GM23338 (cell line): Measurements from ENCODE around the gene PROZ.

ENCODE experiments used
- EZH2 ChIP-seq: fragments of 200-600 bp; sonication (generic); IDR thresholded peaks from one replicate; pipeline ENCODE4 v1.8.0; 2017; ENCODE audit warnings: antibody characterized with exemption, mild to moderate bottlenecking, low read depth; ENCODE audit not compliant: unreplicated experiment
- TF ChIP-seq, protein P1 (sequence below), 2 experiments: fragments of 200-600 bp in 1 of 2; sonication (generic) in 1 of 2; conservative IDR thresholded peaks; 2 replicates each; pipeline versions ENCODE4 v1.5.1 to v1.6.1; 2016 to 2017; ENCODE audit warnings: antibody characterized with exemption in 2 of 2, low read depth in 2 of 2, mild to moderate bottlenecking in 2 of 2, moderate library complexity in 1 of 2

DNA sequence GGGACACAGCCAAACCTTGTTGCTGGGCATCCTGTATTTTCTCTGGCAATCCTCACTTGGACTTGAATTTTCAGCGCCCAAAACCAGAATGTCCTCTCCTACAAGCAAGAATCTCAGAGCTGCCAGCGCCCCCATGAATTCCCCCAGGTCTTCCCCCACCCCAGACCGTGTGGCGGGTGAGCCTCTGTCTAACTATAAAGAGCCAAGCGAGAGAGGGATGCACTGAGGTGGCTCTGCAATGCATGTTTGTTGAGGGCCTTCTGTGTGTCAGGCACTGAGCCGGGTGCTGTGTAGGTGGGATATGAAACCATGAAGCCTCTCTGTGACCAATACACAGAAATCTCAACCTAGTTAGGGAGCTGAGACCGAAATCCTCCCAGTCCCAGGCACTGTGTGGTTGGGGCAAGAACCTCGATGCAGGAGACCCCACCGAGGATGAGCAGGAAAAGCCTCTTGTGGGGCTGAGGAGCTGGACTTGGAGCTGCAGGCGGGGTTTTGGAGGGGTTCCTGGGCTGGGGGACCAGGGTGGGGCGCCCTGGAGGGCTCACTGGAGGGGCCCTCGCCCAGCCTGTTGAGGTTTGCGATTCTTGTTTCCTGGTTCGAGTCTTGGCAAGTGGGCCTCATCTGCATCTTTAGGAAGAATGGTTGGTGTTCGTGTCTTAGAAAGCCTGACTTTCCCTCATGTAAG lies 12.4 kb upstream of the PROZ start:
- no peak for TF ChIP-seq EZH2
- TF ChIP-seq, protein P1, sequence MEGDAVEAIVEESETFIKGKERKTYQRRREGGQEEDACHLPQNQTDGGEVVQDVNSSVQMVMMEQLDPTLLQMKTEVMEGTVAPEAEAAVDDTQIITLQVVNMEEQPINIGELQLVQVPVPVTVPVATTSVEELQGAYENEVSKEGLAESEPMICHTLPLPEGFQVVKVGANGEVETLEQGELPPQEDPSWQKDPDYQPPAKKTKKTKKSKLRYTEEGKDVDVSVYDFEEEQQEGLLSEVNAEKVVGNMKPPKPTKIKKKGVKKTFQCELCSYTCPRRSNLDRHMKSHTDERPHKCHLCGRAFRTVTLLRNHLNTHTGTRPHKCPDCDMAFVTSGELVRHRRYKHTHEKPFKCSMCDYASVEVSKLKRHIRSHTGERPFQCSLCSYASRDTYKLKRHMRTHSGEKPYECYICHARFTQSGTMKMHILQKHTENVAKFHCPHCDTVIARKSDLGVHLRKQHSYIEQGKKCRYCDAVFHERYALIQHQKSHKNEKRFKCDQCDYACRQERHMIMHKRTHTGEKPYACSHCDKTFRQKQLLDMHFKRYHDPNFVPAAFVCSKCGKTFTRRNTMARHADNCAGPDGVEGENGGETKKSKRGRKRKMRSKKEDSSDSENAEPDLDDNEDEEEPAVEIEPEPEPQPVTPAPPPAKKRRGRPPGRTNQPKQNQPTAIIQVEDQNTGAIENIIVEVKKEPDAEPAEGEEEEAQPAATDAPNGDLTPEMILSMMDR (conservative IDR thresholded peaks at IDR 0.05; ENCODE audit: low read depth in 2 of 2): no peak
